Activated CD8-positive, alpha-beta memory T cell treated with anti-CD3 and anti-CD28 coated beads for 1 hour (primary cell): ENCODE measurements around the gene POLR2E.
"Not testable (repeated sequence)": the region's sequence is repeated elsewhere in the genome, so short reads cannot be mapped to it uniquely, and the experiment has no call there.

Experiments used
- DNase-seq, 2 donors: peaks; one replicate each; pipeline ENCODE4 v3.0.0-alpha.2; 2020; ENCODE audit warnings: low read depth in 1 of 2; ENCODE audit errors: extremely low read depth in 1 of 2

The POLR2E gene

DNA sequence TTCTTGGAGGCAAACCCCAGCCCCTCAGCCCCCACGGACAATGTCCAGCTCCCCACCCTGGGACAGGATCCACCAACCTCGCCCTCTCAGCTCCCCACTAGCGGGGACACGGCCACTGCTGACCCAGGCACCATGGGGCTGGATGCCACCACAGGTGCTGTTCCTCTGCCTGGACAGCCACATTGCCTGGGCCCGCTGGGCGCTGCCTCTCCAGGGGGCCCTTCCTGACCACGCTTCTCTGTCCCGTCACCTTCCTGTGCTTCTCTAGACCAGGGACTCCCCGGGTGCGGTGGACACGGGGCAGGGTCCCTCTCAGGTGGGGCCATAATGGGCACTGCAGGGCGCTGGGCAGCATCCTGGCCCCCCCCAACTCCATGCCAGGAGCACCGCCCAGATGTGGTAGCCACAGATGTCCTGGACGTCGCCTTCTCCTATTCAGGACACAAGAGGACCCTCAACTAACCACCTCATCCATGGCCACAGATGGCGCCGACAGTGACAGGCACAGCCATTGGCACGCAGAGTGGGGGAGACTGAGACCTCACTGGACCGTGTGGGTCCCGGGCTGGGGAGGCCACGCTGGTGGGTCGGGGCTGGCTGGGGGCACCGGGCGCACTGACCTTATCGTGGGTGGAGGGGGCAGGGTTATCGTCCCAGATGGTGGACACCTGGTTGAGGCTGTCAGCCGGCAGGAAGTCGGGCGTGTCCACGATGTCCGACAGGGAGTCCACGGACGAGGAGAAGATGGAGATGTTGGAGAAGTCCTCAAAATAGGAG lies 32.0 kb upstream of the POLR2E start:
- DNase-seq, result no peak

DNA sequence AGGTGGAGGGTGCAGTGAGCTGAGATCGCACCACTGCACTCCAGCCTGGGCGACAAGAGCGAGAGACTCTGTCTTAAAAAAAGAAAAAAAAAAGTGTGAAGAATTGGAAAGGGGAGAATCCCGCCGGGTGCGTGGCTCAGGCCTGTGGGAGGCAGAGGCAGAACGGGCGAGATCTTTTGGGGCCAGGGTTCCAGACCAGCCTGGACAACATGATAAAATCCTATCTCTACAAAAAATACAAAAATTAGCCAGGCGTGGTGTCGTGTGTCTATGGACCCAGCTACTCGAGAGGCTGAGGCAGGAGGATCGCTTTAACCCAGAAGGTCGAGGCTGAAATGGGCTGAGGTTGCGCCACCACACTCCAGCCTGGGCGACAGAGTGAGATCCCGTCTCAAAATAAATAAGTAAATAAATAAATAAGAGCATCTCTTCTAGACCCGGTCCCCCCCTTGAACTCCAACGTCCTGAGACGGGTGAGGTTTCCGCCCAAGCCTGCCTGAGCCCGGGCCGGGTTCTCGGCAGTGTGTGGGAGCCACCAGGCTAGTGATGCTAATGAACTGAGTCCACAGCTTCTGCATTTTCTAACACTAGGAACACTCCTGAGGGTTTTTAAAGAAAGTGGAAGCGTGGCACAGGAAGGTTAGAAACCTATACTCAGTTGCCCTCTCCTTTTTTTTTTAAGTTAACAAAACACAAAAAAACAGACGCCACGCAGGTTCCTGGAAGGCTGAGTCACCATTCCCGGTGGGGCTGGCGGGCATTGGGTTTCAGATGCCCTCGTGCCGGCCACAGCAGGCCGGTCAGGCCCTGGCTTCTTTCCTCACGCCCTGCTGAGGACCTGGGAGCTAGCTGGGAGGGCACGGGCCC lies 30.7 kb upstream of the POLR2E start:
- DNase-seq, result no peak

DNA sequence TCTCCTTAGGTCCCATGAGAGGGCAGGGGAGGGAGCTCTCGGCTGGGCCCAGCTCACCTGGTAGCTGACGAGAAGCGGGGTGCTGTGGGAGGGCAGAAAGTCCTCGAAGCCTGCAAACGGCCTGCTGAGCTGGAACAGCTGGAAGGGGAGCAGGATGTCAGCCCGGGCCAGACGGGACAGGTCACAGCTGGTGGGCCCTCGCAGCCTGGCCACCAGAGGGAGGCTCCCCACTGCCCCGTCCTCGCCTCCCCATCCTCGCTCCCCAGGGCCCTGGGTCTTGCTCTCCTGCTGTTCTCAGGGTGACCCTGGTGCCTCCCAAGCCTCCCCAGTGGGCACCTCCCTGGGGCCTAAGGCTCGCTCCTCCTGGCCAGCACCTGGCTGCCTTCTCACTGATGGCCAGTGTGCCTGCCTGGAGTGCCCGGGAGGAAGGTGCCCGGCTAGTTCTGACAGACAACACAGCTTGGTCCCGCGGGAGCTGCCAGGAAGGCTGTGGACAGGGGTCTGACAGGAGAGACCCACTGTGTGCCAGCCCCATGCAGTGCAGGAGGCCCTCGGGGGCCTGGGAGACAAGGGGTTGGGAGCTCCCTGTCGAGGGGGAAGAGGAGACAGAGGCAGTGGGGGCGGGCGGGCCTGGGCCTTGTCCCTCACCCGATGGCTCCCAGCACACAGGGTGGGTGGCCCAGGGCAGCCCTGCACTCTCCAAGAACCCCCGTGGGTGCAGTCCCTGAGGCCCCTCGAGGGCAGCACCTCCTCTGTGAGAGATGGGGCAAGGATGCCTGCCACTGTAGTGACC lies 28.9 kb upstream of the POLR2E start:
- no peak for DNase-seq

DNA sequence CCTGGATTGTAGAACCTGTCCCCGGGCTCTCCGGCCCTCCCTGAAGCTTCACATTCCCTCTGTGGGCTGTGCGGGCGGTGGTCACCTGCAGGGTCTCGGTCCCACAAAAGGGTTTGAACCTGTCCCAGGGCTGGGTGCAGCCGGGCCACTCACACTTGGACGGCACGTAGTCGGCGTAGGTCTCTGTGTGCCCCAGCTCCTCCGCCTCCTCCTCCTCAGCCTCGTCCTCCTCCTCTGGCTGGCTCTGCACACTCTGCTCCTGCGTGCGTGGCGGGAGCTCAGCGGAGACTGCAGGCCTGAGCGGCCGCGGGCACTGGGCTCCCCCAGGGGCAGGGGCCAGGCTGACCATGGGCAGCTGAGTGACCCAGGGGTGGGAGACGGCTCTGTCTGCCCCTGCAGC lies 28.2 kb upstream of the POLR2E start:
- no peak for DNase-seq

DNA sequence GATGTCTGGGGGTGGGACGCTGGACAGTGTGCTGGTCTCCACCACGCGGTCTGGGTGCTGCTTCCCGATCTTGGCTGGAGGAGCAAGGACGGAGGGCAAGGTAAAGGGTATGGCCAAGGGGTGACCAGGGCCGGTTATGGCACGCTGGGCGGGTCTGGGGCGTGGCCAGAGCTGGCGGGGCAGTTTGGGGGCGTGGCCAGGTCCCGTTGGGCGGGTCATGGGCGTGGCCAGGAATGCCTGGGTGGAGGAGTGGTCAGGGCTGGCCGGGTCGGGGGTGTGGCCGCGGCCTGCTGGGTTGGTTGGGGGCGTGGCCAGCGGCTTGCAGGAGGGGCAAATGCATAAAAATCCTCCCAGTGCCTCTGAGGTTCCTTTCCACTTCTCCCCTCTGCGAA lies 27.8 kb upstream of the POLR2E start:
- DNase-seq, result no peak

DNA sequence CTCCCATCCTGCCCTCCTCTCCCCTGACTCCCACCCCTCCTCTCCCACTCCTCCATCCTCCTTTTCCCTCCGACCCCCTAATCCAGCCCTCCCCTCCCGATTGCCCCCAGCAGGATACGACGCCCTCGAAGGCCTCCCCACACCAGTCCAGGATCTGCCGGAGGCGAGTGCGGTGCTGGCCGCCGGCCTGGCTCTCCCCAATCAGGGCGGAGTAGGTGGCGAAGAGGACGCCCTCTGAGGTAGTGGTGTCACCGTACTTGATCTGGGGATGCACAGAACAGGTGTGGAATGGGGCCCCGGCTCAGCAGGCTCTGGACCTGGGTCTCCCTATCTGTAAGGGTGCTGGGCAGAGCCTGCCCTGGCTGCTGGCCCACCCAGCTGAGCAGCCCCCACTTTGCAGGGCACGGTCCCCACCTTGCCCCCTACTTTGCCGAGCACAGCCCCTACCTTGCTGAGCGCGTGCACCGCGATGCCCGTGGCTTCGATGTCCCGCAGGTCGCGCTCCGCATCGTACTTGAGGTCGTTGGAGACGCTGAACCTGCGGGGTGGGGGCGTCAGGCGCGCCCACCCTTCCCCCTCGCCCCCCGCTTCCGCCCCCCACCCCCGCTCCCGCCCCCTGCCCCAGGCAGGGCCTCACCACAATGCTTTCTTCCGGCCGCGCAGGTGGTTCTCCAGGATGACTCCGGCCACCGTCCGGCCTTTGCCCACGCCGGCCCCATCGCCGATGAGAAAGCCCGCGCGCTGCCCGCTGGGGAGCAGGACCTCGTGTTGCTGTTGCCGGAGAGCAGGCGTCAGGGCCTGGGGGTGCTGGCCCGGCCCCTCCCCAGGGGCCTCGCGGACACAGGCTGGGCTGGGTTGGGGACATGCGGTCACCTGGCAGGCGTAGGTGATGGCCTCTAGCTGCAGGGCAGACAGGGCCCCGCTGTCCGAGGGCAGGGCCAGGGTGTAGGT lies 27.1 kb upstream of the POLR2E start:
- no peak for DNase-seq

DNA sequence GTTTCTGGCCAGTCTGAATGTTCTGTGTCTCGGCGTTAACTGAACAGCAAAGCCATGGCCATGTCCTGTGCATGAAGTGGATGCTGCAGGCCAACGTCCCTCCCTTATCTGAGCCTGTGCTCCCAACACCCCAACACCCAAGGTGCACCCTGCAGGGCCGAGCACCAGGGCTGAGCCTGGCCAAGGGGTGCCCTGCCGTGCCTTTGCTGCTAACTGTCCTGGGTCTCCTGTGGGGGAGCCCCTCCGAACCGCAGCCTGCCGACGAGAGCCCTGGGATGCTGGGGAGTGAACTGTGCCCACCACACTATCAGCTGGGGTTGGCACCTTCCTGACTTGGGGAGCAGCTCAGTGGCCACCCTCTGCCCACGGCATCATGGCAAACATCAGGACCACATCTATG lies 26.2 kb upstream of the POLR2E start:
- DNase-seq, result no peak

DNA sequence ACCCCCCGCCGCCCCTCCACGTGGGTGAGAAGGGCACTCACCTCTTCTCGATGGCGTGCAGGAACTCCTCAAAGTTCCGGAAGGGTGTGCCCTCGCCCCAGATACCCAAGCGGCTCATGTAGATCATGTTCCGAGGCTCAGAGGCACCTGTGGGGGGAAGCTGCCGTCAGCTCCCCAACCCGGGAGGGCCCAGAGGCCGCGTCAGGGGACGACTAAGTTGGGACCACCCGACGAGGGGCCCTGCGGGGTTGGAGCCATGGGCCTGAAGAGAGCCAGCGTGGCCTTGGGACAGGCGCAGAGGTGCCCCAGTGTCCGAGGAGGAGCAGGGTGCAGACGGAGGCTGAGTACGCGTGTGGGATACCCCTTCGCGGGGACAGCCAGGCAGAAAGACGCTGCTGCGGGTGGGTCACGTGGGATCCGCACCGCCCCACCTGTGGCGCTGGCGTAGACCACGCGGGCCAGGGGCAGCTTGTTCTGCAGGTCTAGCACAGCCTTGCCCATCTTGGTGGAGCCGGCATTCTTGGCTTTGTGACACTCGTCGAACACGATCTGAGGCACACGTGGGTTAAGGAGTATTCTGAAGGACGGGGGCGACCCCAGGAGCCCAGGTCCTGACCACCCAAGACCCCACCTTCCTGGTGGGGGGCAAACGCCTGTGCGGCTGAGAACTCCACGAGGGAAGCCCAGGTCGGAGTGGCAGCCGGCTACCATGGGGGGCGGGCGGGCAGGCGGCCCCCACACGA lies 24.5 kb upstream of the POLR2E start:
- no peak for DNase-seq

DNA sequence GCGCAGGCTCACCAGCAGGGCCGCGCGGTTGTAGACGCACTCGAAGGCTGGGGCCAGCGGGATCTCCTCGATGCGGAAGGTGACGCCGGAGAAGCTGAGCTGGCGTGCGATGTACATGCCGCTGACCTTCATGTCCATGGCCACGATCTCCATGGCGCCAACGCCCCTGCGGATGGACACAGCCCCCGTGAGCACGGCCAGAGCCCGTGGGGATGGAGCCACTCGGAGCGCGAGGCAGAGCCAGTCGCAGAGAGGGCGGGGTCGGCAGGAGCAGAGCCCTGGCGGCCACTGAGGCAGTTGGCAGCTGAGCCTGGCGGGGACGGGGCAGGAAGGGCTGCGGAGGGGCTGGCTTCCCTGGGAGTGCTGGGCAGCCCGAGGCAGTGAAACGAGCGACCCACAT lies 23.8 kb upstream of the POLR2E start:
- no peak for DNase-seq

DNA sequence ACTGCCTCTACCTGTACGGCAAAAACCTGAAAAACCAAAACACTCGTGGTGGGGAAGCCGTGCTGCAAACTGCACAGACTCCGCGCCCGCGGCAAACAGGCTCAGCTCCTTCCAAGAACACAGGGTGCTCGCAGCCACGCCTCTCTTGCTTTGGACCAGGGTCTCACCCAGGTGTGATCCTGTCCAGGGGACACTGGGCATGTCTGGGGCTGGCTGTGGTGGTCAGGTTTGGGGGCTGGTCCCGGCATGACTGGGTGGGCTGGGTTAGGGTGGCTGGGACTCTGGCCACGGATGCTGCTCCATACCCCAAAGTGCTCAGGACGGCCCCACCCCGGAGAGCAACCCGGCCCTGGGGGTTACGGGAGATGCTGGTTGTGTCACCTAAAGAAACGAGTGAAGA lies 22.5 kb upstream of the POLR2E start:
- no peak for DNase-seq

DNA sequence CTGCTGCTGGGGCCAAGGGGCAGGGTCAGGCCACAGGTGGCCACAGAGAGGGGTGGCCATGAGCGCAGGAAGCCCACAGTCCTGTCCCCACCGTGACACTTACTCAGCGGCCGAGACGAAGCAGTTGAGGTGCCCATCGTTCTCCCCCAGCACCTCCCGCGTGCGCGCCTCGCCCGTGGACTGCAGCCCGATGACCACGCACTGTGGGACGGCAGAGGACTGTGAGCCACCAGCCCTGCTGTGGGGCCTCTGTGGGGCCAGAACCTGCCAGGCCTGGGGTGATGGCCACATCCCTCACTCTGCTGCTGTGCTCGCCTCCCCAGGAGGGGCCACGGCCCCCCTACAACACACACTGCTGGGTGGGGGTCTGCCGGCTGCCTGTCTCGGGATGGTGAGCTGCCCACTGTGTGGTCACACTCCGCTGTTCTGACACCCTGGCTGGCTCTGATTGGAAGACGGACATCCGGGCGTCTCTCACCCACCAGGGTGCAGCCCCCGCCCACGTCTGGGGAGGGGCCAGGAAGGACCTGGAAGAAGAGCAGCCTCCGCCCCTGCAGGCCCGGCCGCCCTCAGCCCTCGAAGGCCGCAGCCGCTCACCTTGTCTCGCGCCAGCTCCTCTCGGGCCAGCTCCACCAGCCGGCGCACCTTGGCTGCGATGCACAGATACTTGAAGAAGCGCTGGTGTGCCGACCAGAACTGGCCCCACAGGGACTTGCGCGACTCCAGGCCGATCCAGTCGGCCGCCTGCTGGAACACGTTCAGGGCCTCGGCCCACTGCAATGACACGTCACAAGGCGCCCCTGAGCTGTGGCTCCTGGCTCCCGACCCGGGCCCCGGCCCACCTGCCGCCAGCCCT lies 21.8 kb upstream of the POLR2E start:
- DNase-seq, result no peak

DNA sequence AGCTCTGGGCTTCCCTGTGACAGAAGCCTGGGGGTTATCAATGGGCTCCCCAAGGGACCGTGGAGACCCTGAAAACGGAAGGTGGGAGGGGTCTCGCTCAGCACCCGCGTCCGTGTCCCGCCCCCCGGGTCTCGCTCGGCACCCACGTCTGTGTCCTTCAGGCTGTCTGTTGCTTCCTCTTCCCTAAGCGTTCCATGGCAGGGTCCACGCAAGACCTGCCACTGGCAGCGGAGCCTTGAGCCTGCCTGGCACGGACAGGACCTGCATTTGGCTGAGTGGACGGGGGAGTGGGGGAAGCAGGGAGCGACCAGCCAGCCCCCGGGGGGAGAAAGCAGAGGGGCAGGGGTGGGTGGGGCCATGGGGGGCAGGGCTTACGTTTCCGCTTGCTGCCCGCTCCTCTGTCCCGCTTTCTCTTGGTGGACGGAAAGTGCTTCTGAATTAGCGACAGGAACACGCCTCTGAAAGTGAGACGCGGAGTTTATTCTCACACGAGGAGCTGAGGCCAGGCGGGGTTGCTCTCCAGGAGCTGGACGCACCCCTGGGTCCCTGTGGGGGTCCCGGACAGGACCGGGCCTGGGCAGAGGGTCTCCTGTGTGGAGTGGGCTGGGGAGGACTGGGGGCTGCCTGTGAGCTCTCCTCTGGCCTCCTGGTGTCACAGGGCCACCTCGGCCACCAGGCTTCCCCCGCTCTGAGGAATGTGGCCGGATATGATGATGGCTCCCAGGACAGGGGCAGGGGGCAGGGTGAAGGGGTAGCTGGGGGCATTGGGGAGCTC lies 20.7 kb upstream of the POLR2E start:
- DNase-seq, result no peak

DNA sequence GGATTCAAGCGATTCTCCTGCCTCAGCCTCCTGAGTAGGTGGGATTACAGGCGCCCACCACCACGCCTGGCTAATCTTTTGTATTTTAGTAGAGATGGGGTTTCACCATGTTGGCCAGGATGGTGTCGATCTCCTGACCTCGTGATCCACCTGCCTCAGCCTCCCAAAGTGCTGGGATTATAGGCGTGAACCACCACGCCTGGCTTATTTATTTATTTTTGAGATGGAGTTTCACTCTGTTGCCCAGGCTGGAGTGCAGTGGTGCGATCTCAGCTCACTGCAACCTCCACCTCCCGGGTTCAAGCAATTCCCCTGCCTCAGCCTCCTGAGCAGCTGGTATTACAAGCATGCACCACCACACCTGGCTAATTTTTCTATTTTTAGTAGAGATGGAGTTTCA lies 19.6 kb upstream of the POLR2E start:
- DNase-seq, result not testable (repeated sequence)

DNA sequence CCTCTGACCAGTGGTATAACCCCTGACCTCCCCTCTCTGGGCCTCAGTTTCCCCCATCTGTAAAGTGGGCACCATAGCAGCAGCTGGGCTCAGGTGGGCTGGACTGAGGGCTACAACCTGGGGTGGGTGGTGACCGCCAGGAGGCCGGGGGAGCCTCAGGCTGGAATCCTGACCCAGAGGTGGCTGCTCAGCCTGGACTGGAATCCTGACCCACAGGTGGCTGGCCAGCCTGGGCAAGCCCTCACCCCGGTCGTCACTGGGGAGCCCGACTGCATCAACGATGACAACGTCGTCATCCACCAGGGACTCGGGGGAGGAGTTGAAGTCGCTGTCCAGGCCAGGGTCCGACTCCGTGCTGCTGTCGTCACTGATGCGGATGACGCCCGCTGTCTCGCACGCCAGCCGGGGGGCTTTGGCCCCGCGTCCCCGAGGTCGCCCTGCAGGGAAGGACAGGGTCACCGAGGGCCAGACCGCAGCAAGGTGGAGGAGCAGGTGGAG lies 18.9 kb upstream of the POLR2E start:
- DNase-seq, result no peak

DNA sequence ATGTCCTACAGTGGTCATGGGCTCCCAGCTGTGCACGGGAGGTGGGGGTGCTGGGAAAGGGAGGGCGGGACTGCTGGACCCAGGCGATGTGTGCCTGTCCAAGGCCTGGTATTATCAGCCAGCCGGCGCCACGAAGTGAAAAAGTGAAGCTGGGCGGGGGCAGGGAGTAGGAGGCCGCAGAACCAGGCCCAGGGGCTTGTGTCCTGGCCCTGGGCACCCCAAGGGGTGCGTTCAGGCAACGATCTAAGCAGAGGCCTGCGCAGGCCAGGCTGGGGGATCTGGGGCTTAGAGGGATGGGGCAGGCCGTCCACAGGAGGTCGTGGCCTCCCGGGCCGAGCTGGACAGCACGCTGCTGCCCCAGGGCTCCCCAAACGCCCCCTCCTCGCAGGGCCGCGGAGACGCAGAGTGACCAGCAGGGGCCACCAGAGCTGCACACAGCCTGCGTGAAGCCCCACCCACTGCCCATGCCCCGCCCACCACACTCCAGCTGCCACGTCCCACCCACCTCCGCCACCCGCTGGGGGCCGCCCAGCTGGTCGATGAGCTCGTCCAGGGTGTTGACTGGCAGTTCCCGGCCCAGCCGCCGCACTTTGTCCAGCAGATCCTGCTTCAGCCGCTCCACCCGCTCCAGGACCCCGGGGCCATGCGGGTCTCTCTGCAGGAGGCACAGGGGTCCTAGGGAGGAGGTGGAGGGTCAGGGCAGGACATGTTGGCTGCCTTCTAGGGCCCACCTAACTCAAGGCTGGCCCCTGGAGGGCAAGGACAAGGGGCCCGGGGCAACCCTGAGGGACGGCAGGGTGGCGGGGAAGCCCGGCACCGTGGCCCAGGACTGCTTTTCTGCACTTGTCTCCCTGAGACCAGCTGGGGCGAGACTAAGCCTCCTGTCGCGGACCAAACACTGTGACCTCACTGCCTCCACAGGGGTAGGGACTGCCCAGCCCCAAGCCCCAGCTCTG lies 18.1 kb upstream of the POLR2E start:
- DNase-seq, result peak; percentile 70 to 74

DNA sequence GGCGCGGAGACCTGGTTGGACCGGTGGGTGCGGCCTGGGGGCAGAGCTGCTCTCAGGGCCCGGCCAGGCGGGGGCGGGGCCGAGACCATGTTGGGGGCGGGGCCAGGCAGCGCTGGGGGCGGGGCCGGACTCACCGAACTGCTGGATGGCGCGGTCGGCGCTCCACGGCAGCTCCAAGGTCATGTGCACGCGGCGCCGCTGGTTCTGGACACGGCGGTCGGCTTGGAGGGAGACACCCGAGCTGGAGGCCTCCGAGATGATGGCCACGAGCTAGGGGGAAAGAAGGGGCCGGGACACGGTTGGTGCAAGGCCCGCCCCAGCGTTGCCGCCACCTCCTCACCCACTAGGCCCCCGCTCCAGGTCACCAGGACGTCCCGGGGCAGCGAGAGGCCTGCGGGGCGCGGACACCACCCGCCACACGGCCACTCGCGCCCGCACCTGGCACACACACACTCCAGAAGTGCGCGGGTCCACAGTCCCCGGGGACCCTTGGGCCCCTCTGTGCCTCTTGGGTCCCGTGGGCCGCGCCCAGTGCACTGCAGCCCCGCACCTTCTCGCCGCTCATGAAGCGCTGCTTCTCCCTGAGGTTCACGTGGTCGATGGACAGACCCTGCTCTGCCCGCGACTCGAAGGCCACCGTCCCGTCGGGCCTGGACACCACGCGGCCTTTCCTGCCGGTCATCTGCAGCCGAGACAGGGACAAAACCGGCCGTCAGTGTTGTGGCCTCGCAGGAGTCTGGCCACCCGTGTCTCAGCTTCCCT lies 17.3 kb upstream of the POLR2E start:
- no peak for DNase-seq
